ENCODE measurements around the gene MAG. TPM values are rescaled to one million over a fixed set of nuclear protein-coding genes. Genes with fewer than 3 reads are reported as not detected.

MAG gene, protein sequence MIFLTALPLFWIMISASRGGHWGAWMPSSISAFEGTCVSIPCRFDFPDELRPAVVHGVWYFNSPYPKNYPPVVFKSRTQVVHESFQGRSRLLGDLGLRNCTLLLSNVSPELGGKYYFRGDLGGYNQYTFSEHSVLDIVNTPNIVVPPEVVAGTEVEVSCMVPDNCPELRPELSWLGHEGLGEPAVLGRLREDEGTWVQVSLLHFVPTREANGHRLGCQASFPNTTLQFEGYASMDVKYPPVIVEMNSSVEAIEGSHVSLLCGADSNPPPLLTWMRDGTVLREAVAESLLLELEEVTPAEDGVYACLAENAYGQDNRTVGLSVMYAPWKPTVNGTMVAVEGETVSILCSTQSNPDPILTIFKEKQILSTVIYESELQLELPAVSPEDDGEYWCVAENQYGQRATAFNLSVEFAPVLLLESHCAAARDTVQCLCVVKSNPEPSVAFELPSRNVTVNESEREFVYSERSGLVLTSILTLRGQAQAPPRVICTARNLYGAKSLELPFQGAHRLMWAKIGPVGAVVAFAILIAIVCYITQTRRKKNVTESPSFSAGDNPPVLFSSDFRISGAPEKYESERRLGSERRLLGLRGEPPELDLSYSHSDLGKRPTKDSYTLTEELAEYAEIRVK
- total RNA-seq, result under 1 TPM; 0.19 to 0.77 TPM

- H3K27me3 Mint-ChIP-seq (ENCODE audit: low read depth), result no peaks in the 10 kb centered on the region
- no peak for DNase-seq
- H3K36me3 Mint-ChIP-seq (ENCODE audit: low read depth), result no peaks in the 10 kb centered on the region
- H3K9me3 Mint-ChIP-seq, result no peaks in the 10 kb centered on the region
- intact Hi-C loops (cut with micrococcal nuclease), result no loop called here
- H3K4me1 Mint-ChIP-seq (ENCODE audit: low read depth), result peaks cover 8% of the 10 kb centered on the region
- H3K27ac Mint-ChIP-seq, result no peak within 1 kb of the TSS
- H3K4me3 Mint-ChIP-seq, result no peak within 1 kb of the TSS
- CTCF ChIA-PET, result no interaction called here
Observed at GRCh38 chr19:35291916-35292315, at the start of gene MAG. Gene MAG (plus strand): TSS chr19:35292161. CDS start chr19:35295409, 3,248 bp downstream.

DNA sequence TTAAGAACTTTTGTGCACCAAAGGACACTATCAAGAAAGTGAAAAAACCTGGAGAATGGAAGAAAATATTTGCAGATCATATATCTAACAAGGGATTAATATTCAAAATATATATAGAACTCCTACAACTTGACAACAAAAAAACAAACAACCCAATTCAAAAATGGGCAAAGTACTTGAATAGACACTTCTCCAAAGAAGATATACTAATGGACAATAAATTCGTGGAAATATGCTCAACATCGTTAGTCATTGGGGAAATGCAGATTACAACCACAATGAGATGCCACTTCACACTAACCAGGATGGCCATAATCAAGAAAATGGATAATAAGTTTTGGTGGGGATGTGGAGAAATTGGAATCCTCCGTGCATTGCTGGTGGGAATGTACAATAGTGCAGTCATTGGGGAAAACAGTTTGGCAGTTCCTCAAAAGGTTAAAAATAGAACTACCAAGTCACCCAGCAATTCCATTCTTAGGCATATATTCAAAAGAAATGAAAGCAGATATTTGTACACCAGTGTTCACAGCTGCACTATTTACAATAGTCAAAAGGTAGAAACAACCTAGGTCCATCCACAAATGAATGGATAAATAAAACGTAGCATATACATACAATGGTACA is 45.4 kb upstream of the MAG start:
- H3K27me3 Mint-ChIP-seq (ENCODE audit: low read depth), result no peaks in the 10 kb centered on the region
- peaks cover 1% of the 10 kb centered on the region for H3K9me3 Mint-ChIP-seq
- CTCF ChIA-PET, result no interaction called here

GRCh38 chr19:35247526-35248309 is 44.2 kb upstream of the MAG start:
- peaks cover 13% of the 10 kb centered on the region for H3K4me1 Mint-ChIP-seq (ENCODE audit: low read depth)
- DNase-seq, result peak; percentile 76
- H3K4me3 Mint-ChIP-seq, result peak overlapping the region; percentile 86
- no peaks in the 10 kb centered on the region for H3K27me3 Mint-ChIP-seq (ENCODE audit: low read depth)
- no peaks in the 10 kb centered on the region for H3K36me3 Mint-ChIP-seq (ENCODE audit: low read depth)
- H3K9me3 Mint-ChIP-seq, result no peaks in the 10 kb centered on the region
- H3K27ac Mint-ChIP-seq, result peak overlapping the region; percentile 90
- intact Hi-C loops (cut with micrococcal nuclease), result loop anchor here (1.0 to 5.0 kb wide), 5 partner anchors 21 to 247 kb away; partner anchors contain the start of genes FFAR1 and USF2
- CTCF ChIA-PET, result interaction anchor here (0.5 to 0.8 kb wide), 2 partner anchors 9 to 35 kb away, joined by 3 to 4 read pairs; no protein-coding TSS in a partner anchor

More for the DNA sequence above, 45.4 kb upstream of the MAG start:
- H3K27ac Mint-ChIP-seq, result no peak overlapping the region
- no peak for DNase-seq
- H3K36me3 Mint-ChIP-seq (ENCODE audit: low read depth), result no peaks in the 10 kb centered on the region
- peak overlapping the region; percentile 9 for H3K4me3 Mint-ChIP-seq
- H3K4me1 Mint-ChIP-seq (ENCODE audit: low read depth), result peaks cover 13% of the 10 kb centered on the region
- intact Hi-C loops (cut with micrococcal nuclease), result loop anchor here (5.0 kb wide), 1 partner anchor 34 kb away; no protein-coding TSS in a partner anchor

GRCh38 chr19:35248310-35249145 is 43.4 kb upstream of the MAG start, which contains the start of gene LSR:
Gene LSR (plus strand): TSS chr19:35249002. CDS start chr19:35249023, 21 bp downstream.
- H3K9me3 Mint-ChIP-seq, result no peaks in the 10 kb centered on the region
- peak within 1 kb of the TSS; percentile 90 for H3K27ac Mint-ChIP-seq
- peak; percentile 76 for DNase-seq
- H3K27me3 Mint-ChIP-seq (ENCODE audit: low read depth), result no peaks in the 10 kb centered on the region
- CTCF ChIA-PET, result interaction anchor here (0.5 kb wide), 1 partner anchor 36 kb away, joined by 4 read pairs; no protein-coding TSS in a partner anchor
- peaks cover 13% of the 10 kb centered on the region for H3K4me1 Mint-ChIP-seq (ENCODE audit: low read depth)
- no peaks in the 10 kb centered on the region for H3K36me3 Mint-ChIP-seq (ENCODE audit: low read depth)
- H3K4me3 Mint-ChIP-seq, result peak within 1 kb of the TSS; percentile 86
- intact Hi-C loops (cut with micrococcal nuclease), result loop anchor here (1.0 to 5.0 kb wide), 5 partner anchors 20 to 246 kb away; partner anchors contain the start of genes FFAR1 and USF2

GRCh38 chr19:35249146-35249847 is 42.7 kb upstream of the MAG start:
- Mint-ChIP-seq H3K9me3 (no peaks in the 10 kb centered on the region), H3K27me3 (ENCODE audit: low read depth) (no peaks in the 10 kb centered on the region), H3K27ac (peak overlapping the region; percentile 63), H3K4me1 (ENCODE audit: low read depth) (peaks cover 13% of the 10 kb centered on the region), H3K36me3 (ENCODE audit: low read depth) (no peaks in the 10 kb centered on the region), H3K4me3 (peak overlapping the region; percentile 86)
- peak; percentile 13 for DNase-seq
- intact Hi-C loops (cut with micrococcal nuclease), result loop anchor here (2.0 to 5.0 kb wide), 4 partner anchors 37 to 246 kb away; partner anchors contain the start of gene FFAR1
- CTCF ChIA-PET, result no interaction called here

DNA sequence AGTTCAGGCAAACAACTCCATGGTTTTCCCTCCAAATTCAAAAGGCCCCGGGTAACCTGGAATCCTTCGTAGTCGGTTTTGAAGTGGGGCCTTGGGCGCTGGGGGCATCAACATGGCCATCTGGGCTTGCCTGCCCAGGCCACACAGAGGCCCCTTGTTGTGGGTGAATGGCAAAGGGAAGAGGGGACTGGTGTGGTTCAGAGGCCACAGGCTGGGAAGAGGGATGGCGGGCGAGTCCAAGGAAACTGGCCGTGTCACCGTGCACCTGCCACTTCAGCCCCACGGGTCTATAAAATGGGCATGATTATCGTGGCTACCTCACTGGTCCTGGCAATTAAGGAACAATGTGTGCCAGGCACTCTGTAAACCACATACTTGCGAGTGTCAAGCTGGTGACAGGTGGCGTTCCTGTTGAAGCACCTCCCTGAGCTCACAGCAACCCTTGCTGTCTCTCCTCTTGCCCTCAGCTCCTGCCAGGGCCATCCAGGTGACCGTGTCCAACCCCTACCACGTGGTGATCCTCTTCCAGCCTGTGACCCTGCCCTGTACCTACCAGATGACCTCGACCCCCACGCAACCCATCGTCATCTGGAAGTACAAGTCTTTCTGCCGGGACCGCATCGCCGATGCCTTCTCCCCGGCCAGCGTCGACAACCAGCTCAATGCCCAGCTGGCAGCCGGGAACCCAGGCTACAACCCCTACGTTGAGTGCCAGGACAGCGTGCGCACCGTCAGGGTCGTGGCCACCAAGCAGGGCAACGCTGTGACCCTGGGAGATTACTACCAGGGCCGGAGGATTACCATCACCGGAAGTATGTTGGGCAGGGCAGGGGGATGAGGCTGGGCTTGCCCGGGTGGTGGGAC is 41.9 kb upstream of the MAG start:
- Mint-ChIP-seq H3K9me3 (no peaks in the 10 kb centered on the region), H3K4me1 (ENCODE audit: low read depth) (peaks cover 13% of the 10 kb centered on the region), H3K27me3 (ENCODE audit: low read depth) (no peaks in the 10 kb centered on the region), H3K27ac (no peak overlapping the region), H3K4me3 (peak overlapping the region; percentile 86), H3K36me3 (ENCODE audit: low read depth) (no peaks in the 10 kb centered on the region)
- intact Hi-C loops (cut with micrococcal nuclease), result loop anchor here (2.0 to 5.0 kb wide), 4 partner anchors 38 to 245 kb away; partner anchors contain the start of gene FFAR1
- CTCF ChIA-PET, result no interaction called here
- DNase-seq, result peak; percentile 8

DNA sequence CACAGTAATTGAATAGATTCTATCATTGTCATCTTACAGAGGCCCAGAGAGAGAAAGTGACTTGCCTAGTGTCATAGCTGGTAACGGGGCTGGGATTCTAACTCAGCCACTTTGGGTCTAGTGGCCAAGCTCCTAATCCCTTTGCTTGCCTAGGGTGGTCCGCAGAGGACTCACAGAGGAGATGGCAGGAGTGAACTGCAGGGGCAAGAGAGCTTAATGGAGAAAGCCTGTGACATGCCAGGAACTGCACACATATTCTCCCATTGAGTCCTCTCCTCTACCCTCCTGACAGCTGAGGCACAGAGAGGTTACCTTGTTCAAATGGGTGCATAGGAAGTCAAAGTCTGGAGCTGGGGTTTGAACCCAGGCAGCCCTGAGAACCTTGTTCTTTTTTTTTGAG is 40.5 kb upstream of the MAG start:
- CTCF ChIA-PET, result interaction anchor here (0.6 to 1.4 kb wide), 2 partner anchors 109 to 205 kb away, joined by 3 to 4 read pairs; no protein-coding TSS in a partner anchor
- Mint-ChIP-seq H3K27ac (no peak overlapping the region), H3K27me3 (ENCODE audit: low read depth) (no peaks in the 10 kb centered on the region), H3K4me3 (no peak overlapping the region), H3K4me1 (ENCODE audit: low read depth) (peaks cover 15% of the 10 kb centered on the region), H3K9me3 (no peaks in the 10 kb centered on the region), H3K36me3 (ENCODE audit: low read depth) (peaks cover 1% of the 10 kb centered on the region)
- DNase-seq, result peak; percentile 3
- intact Hi-C loops (cut with micrococcal nuclease), result no loop called here

GRCh38 chr19:35253316-35254286 is 38.4 kb upstream of the MAG start:
- no peaks in the 10 kb centered on the region for H3K27me3 Mint-ChIP-seq (ENCODE audit: low read depth)
- H3K27ac Mint-ChIP-seq, result no peak overlapping the region
- CTCF ChIA-PET, result no interaction called here
- peak; percentile 1 for DNase-seq
- H3K9me3 Mint-ChIP-seq, result no peaks in the 10 kb centered on the region
- H3K36me3 Mint-ChIP-seq (ENCODE audit: low read depth), result peaks cover 1% of the 10 kb centered on the region
- H3K4me3 Mint-ChIP-seq, result no peak overlapping the region
- H3K4me1 Mint-ChIP-seq (ENCODE audit: low read depth), result peaks cover 24% of the 10 kb centered on the region
- intact Hi-C loops (cut with micrococcal nuclease), result no loop called here

Measured in activated naive CD4-positive, alpha-beta T cell treated with anti-CD3 and anti-CD28 coated beads for 36 hours (primary cell).